HEK293 (cell line): ENCODE data around the gene TNXB.

Experiments
- FEZF1 ChIP-seq: fragments of 450-650 bp; formaldehyde crosslinking; IDR thresholded peaks from 2 replicates; pipeline ENCODE4 v1.5.1; 2016; ENCODE audit warnings: missing biosample characterization, missing genetic modification characterization
- GFI1B ChIP-seq: fragments of 450-650 bp; formaldehyde crosslinking; IDR thresholded peaks from 2 replicates; pipeline ENCODE4 v1.5.1; 2016; ENCODE audit warnings: missing biosample characterization, missing genetic modification characterization
- GLI4 ChIP-seq: fragments of 450-650 bp; formaldehyde crosslinking; IDR thresholded peaks from 2 replicates; pipeline ENCODE4 v1.5.1; 2016; ENCODE audit warnings: missing biosample characterization, missing genetic modification characterization
- KLF9 ChIP-seq: fragments of 450-650 bp; formaldehyde crosslinking; IDR thresholded peaks from 2 replicates; pipeline ENCODE4 v1.5.1; 2016; ENCODE audit warnings: missing biosample characterization, missing genetic modification characterization, low read depth
- REPIN1 ChIP-seq: fragments of 450-650 bp; formaldehyde crosslinking; IDR thresholded peaks from 2 replicates; pipeline ENCODE4 v1.5.1; 2017; ENCODE audit warnings: missing biosample characterization, missing genetic modification characterization, low read depth
- SALL2 ChIP-seq: fragments of 450-650 bp; formaldehyde crosslinking; IDR thresholded peaks from 2 replicates; pipeline ENCODE4 v1.5.0; 2017; ENCODE audit warnings: missing biosample characterization, mild to moderate bottlenecking, missing genetic modification characterization, borderline replicate concordance
- SP3 ChIP-seq: fragments of 450-650 bp; formaldehyde crosslinking; IDR thresholded peaks from 2 replicates; pipeline ENCODE4 v1.5.1; 2016; ENCODE audit warnings: missing biosample characterization, missing genetic modification characterization
- WT1 ChIP-seq: fragments of 450-650 bp; formaldehyde crosslinking; IDR thresholded peaks from 2 replicates; pipeline ENCODE4 v1.5.1; 2016; ENCODE audit warnings: missing biosample characterization, missing genetic modification characterization
- ZBTB17 ChIP-seq: fragments of 450-650 bp; formaldehyde crosslinking; IDR thresholded peaks from 2 replicates; pipeline ENCODE4 v1.5.1; 2016; ENCODE audit warnings: missing biosample characterization, missing genetic modification characterization
- ZNF112 ChIP-seq: fragments of 450-650 bp; formaldehyde crosslinking; IDR thresholded peaks from 2 replicates; pipeline ENCODE4 v1.5.0; 2017; ENCODE audit warnings: missing biosample characterization, missing genetic modification characterization
- ZNF132 ChIP-seq: fragments of 450-650 bp; formaldehyde crosslinking; IDR thresholded peaks from 2 replicates; pipeline ENCODE4 v1.5.1; 2017; ENCODE audit warnings: missing biosample characterization, missing genetic modification characterization, borderline replicate concordance
- ZNF175 ChIP-seq: fragments of 450-650 bp; formaldehyde crosslinking; IDR thresholded peaks from 2 replicates; pipeline ENCODE4 v1.5.1; 2016; ENCODE audit warnings: missing biosample characterization, missing genetic modification characterization
- ZNF19 ChIP-seq: fragments of 450-650 bp; formaldehyde crosslinking; IDR thresholded peaks from 2 replicates; pipeline ENCODE4; 2016; ENCODE audit warnings: missing biosample characterization, missing genetic modification characterization, low read depth
- ZNF548 ChIP-seq: fragments of 450-650 bp; formaldehyde crosslinking; IDR thresholded peaks from 2 replicates; pipeline ENCODE4 v1.5.1; 2016; ENCODE audit warnings: missing biosample characterization, missing genetic modification characterization
- ZNF561 ChIP-seq: fragments of 450-650 bp; IDR thresholded peaks from 2 replicates; pipeline ENCODE4 v1.5.1; 2018; ENCODE audit warnings: missing biosample characterization, missing genetic modification characterization, borderline replicate concordance
- ZNF654 ChIP-seq: fragments of 450-650 bp; formaldehyde crosslinking; IDR thresholded peaks from 2 replicates; pipeline ENCODE4 v1.5.1; 2016; ENCODE audit warnings: low read depth, missing biosample characterization, missing genetic modification characterization
- ZNF658 ChIP-seq: fragments of 450-650 bp; formaldehyde crosslinking; IDR thresholded peaks from 2 replicates; pipeline ENCODE4; 2016; ENCODE audit warnings: missing biosample characterization, missing genetic modification characterization
- ZNF677 ChIP-seq: fragments of 450-650 bp; IDR thresholded peaks from 2 replicates; pipeline ENCODE4 v1.5.0; 2018; ENCODE audit warnings: missing biosample characterization, mild to moderate bottlenecking, missing genetic modification characterization, moderate library complexity
- ZNF830 ChIP-seq: fragments of 450-650 bp; IDR thresholded peaks from 2 replicates; pipeline ENCODE4 v1.5.0; 2018; ENCODE audit warnings: missing biosample characterization, missing genetic modification characterization, low read depth, mild to moderate bottlenecking, moderate library complexity
- ZSCAN16 ChIP-seq: fragments of 450-650 bp; formaldehyde crosslinking; IDR thresholded peaks from 2 replicates; pipeline ENCODE4 v1.5.1; 2016; ENCODE audit warnings: missing biosample characterization, missing genetic modification characterization
- ZSCAN23 ChIP-seq: fragments of 450-650 bp; formaldehyde crosslinking; IDR thresholded peaks from 2 replicates; pipeline ENCODE4 v1.5.1; 2016; ENCODE audit warnings: missing biosample characterization, missing genetic modification characterization
- TF ChIP-seq, protein P1 (sequence below): fragments of 450-650 bp; formaldehyde crosslinking; IDR thresholded peaks from 2 replicates; pipeline ENCODE4 v1.5.1; 2016; ENCODE audit warnings: missing biosample characterization, missing genetic modification characterization
- TF ChIP-seq, protein P2 (sequence below): fragments of 450-650 bp; formaldehyde crosslinking; IDR thresholded peaks from 2 replicates; pipeline ENCODE4 v1.5.1; 2016; ENCODE audit warnings: missing biosample characterization, missing genetic modification characterization
- TF ChIP-seq, protein P3 (sequence below): fragments of 450-650 bp; formaldehyde crosslinking; IDR thresholded peaks from 2 replicates; pipeline ENCODE4 v1.5.1; 2016; ENCODE audit warnings: missing biosample characterization, missing genetic modification characterization
- TF ChIP-seq, protein P4 (sequence below): fragments of 450-650 bp; formaldehyde crosslinking; IDR thresholded peaks from 2 replicates; pipeline ENCODE4 v1.5.1; 2016; ENCODE audit warnings: missing biosample characterization, missing genetic modification characterization
- TF ChIP-seq, protein P5 (sequence below): fragments of 450-650 bp; formaldehyde crosslinking; IDR thresholded peaks from 2 replicates; pipeline ENCODE4 v1.5.1; 2016; ENCODE audit warnings: missing biosample characterization, missing genetic modification characterization
- TF ChIP-seq, protein P6 (sequence below): fragments of 450-650 bp; formaldehyde crosslinking; IDR thresholded peaks from 2 replicates; pipeline ENCODE4 v1.5.1; 2016; ENCODE audit warnings: missing biosample characterization, missing genetic modification characterization
- TF ChIP-seq, protein P7 (sequence below): fragments of 450-650 bp; formaldehyde crosslinking; IDR thresholded peaks from 2 replicates; pipeline ENCODE4 v1.5.1; 2016; ENCODE audit warnings: missing biosample characterization, missing genetic modification characterization

The TNXB gene

DNA sequence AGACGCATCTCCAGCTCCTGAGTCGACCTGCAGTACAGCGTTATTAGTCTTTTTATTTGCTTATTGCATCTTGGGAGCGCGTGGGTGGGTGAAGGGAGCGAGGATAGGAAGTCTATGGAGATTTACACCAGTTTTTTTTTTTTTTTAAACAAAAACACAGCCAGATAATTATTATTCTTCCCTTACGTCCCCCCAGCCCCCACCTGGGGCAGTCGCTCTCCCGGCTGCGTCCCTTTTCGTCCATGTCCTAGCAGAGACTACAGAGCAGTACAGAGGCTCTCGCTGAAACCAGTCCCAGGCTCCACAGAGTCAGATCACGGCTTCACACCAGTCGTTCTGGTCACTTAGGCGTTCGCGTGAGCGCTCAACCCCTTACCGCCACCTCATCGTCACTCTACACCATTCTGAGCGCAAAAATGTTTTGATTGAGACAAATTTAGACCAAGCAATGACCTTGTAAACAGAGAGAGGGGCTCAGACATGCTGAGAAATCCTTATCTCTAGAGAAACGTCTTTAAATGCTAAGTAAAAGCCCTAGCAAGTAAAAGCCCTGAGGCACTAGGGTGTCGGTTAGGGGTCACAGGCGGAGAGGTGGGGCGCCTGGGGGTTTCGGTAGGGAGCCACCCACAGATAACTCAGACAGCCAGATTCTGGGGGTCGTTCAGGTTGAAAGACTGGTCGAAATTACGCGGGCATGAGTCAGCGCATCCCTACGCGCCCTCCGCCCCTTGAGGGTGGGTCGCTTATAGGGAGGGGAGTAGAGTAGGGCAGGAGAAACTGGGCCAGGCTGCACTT is 43.8 kb upstream of the TNXB start (continued):
- TF ChIP-seq, protein P1, sequence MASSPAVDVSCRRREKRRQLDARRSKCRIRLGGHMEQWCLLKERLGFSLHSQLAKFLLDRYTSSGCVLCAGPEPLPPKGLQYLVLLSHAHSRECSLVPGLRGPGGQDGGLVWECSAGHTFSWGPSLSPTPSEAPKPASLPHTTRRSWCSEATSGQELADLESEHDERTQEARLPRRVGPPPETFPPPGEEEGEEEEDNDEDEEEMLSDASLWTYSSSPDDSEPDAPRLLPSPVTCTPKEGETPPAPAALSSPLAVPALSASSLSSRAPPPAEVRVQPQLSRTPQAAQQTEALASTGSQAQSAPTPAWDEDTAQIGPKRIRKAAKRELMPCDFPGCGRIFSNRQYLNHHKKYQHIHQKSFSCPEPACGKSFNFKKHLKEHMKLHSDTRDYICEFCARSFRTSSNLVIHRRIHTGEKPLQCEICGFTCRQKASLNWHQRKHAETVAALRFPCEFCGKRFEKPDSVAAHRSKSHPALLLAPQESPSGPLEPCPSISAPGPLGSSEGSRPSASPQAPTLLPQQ (tag by site-specific recombination), result no peak
- TF ChIP-seq, protein P2, sequence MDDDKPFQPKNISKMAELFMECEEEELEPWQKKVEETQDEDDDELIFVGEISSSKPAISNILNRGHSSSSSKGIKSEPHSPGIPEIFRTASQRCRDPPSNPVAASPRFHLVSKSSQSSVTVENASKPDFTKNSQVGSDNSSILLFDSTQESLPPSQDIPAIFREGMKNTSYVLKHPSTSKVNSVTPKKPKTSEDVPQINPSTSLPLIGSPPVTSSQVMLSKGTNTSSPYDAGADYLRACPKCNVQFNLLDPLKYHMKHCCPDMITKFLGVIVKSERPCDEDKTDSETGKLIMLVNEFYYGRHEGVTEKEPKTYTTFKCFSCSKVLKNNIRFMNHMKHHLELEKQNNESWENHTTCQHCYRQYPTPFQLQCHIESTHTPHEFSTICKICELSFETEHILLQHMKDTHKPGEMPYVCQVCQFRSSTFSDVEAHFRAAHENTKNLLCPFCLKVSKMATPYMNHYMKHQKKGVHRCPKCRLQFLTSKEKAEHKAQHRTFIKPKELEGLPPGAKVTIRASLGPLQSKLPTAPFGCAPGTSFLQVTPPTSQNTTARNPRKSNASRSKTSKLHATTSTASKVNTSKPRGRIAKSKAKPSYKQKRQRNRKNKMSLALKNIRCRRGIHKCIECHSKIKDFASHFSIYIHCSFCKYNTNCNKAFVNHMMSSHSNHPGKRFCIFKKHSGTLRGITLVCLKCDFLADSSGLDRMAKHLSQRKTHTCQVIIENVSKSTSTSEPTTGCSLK (tag by site-specific recombination), result no peak
- TF ChIP-seq ZNF548 (tag by site-specific recombination), result no peak
- TF ChIP-seq KLF9 (tag by site-specific recombination), result no peak
- TF ChIP-seq SP3 (tag by site-specific recombination), result no peak; the same call in 1 of the 2 replicates
- no peak for TF ChIP-seq ZNF561 (tag by site-specific recombination)
- no peak for TF ChIP-seq GLI4 (tag by site-specific recombination)
- no peak for TF ChIP-seq ZNF830
- peak; percentile 80 for TF ChIP-seq ZBTB17 (tag by site-specific recombination)
- no peak for TF ChIP-seq ZSCAN16 (tag by site-specific recombination)
- TF ChIP-seq ZNF112 (tag by site-specific recombination), result no peak
- TF ChIP-seq ZNF175 (tag by site-specific recombination), result no peak
- no peak for TF ChIP-seq ZNF658 (tag by site-specific recombination)
- peak; percentile 34 for TF ChIP-seq WT1
- TF ChIP-seq, protein P3, sequence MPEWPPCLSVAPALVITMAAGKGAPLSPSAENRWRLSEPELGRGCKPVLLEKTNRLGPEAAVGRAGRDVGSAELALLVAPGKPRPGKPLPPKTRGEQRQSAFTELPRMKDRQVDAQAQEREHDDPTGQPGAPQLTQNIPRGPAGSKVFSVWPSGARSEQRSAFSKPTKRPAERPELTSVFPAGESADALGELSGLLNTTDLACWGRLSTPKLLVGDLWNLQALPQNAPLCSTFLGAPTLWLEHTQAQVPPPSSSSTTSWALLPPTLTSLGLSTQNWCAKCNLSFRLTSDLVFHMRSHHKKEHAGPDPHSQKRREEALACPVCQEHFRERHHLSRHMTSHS, result no peak
- no peak for TF ChIP-seq REPIN1 (tag by site-specific recombination)
- no peak for TF ChIP-seq ZSCAN23 (tag by site-specific recombination)
- no peak for TF ChIP-seq ZNF132 (tag by site-specific recombination)
- TF ChIP-seq, protein P4, sequence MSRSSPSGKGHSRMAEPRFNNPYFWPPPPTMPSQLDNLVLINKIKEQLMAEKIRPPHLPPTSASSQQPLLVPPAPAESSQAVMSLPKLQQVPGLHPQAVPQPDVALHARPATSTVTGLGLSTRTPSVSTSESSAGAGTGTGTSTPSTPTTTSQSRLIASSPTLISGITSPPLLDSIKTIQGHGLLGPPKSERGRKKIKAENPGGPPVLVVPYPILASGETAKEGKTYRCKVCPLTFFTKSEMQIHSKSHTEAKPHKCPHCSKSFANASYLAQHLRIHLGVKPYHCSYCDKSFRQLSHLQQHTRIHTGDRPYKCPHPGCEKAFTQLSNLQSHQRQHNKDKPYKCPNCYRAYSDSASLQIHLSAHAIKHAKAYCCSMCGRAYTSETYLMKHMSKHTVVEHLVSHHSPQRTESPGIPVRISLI (tag by site-specific recombination), result no peak
- TF ChIP-seq ZNF19 (tag by site-specific recombination), result no peak
- TF ChIP-seq, protein P5, sequence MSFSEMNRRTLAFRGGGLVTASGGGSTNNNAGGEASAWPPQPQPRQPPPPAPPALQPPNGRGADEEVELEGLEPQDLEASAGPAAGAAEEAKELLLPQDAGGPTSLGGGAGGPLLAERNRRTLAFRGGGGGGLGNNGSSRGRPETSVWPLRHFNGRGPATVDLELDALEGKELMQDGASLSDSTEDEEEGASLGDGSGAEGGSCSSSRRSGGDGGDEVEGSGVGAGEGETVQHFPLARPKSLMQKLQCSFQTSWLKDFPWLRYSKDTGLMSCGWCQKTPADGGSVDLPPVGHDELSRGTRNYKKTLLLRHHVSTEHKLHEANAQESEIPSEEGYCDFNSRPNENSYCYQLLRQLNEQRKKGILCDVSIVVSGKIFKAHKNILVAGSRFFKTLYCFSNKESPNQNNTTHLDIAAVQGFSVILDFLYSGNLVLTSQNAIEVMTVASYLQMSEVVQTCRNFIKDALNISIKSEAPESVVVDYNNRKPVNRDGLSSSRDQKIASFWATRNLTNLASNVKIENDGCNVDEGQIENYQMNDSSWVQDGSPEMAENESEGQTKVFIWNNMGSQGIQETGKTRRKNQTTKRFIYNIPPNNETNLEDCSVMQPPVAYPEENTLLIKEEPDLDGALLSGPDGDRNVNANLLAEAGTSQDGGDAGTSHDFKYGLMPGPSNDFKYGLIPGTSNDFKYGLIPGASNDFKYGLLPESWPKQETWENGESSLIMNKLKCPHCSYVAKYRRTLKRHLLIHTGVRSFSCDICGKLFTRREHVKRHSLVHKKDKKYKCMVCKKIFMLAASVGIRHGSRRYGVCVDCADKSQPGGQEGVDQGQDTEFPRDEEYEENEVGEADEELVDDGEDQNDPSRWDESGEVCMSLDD (tag by site-specific recombination), result peak; percentile 54; the same call in 1 of the 2 replicates
- TF ChIP-seq ZNF654 (tag by site-specific recombination), result no peak
- TF ChIP-seq FEZF1, result no peak
- TF ChIP-seq, protein P6, sequence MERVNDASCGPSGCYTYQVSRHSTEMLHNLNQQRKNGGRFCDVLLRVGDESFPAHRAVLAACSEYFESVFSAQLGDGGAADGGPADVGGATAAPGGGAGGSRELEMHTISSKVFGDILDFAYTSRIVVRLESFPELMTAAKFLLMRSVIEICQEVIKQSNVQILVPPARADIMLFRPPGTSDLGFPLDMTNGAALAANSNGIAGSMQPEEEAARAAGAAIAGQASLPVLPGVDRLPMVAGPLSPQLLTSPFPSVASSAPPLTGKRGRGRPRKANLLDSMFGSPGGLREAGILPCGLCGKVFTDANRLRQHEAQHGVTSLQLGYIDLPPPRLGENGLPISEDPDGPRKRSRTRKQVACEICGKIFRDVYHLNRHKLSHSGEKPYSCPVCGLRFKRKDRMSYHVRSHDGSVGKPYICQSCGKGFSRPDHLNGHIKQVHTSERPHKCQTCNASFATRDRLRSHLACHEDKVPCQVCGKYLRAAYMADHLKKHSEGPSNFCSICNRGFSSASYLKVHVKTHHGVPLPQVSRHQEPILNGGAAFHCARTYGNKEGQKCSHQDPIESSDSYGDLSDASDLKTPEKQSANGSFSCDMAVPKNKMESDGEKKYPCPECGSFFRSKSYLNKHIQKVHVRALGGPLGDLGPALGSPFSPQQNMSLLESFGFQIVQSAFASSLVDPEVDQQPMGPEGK (tag by site-specific recombination), result peak; percentile 65; the same call in 1 of the 2 replicates
- TF ChIP-seq SALL2 (tag by site-specific recombination), result no peak
- no peak for TF ChIP-seq ZNF677 (tag by site-specific recombination)
- peak; percentile 63; the same call in 1 of the 2 replicates for TF ChIP-seq GFI1B (tag by site-specific recombination)
- TF ChIP-seq, protein P7, sequence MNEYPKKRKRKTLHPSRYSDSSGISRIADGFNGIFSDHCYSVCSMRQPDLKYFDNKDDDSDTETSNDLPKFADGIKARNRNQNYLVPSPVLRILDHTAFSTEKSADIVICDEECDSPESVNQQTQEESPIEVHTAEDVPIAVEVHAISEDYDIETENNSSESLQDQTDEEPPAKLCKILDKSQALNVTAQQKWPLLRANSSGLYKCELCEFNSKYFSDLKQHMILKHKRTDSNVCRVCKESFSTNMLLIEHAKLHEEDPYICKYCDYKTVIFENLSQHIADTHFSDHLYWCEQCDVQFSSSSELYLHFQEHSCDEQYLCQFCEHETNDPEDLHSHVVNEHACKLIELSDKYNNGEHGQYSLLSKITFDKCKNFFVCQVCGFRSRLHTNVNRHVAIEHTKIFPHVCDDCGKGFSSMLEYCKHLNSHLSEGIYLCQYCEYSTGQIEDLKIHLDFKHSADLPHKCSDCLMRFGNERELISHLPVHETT (tag by site-specific recombination), result no peak
